GM18520 (cell line): Measurements from ENCODE around the gene NEDD4L.

ENCODE experiments used
- ATAC-seq: cut with Tn5 transposase; IDR thresholded peaks from one replicate; pipeline ENCODE4 v1.9.1; 2021; ENCODE audit not compliant: unreplicated experiment

The NEDD4L gene

GRCh38 chr18:58309610-58310239, 265.7 kb downstream of the NEDD4L start:
- no peak for ATAC-seq

- no peak for ATAC-seq
These were observed 266.5 kb downstream of the NEDD4L start for GRCh38 chr18:58310517-58310916.

- ATAC-seq, result no peak
These were observed 267.4 kb downstream of the NEDD4L start for GRCh38 chr18:58311390-58311789.

- no peak for ATAC-seq
These were observed 269.5 kb downstream of the NEDD4L start for GRCh38 chr18:58313491-58314032.

- ATAC-seq, result no peak
These were observed 270.3 kb downstream of the NEDD4L start for GRCh38 chr18:58314284-58314683.

GRCh38 chr18:58315041-58315440, 271.0 kb downstream of the NEDD4L start:
- ATAC-seq, result no peak

GRCh38 chr18:58315739-58316215, 271.8 kb downstream of the NEDD4L start:
- no peak for ATAC-seq

GRCh38 chr18:58316396-58317342, 272.6 kb downstream of the NEDD4L start:
- ATAC-seq, result no peak

GRCh38 chr18:58319719-58320118, 275.7 kb downstream of the NEDD4L start:
- no peak for ATAC-seq

- ATAC-seq, result no peak
These were observed 277.0 kb downstream of the NEDD4L start for GRCh38 chr18:58320907-58321561.

- peak; percentile 61 for ATAC-seq
These were observed 278.0 kb downstream of the NEDD4L start for GRCh38 chr18:58321986-58322385.

GRCh38 chr18:58322464-58322863, 278.4 kb downstream of the NEDD4L start:
- ATAC-seq, result no peak

GRCh38 chr18:58323866-58324762, 280.1 kb downstream of the NEDD4L start:
- no peak for ATAC-seq

- ATAC-seq, result no peak
These were observed 280.9 kb downstream of the NEDD4L start for GRCh38 chr18:58324824-58325480.

GRCh38 chr18:58325494-58325893, 281.5 kb downstream of the NEDD4L start:
- ATAC-seq, result no peak

- ATAC-seq, result no peak
These were observed 290.0 kb downstream of the NEDD4L start for GRCh38 chr18:58334061-58334460.

GRCh38 chr18:58335223-58335622, 291.2 kb downstream of the NEDD4L start:
- ATAC-seq, result no peak

- ATAC-seq, result no peak
These were observed 291.8 kb downstream of the NEDD4L start for GRCh38 chr18:58335821-58336220.

- no peak for ATAC-seq
These were observed 292.6 kb downstream of the NEDD4L start for GRCh38 chr18:58336605-58337004.

- ATAC-seq, result no peak
These were observed 293.3 kb downstream of the NEDD4L start for GRCh38 chr18:58337285-58337684.
